Measurements from ENCODE around the gene IRF8. TPM values are rescaled to one million over a fixed set of nuclear protein-coding genes. Genes with fewer than 3 reads are reported as not detected.
A peak's percentile ranks its signal among the peaks of the same experiment; 100 is the strongest.

Gene IRF8
- total RNA-seq, 2 experiments from 2014 or later = 323 to 328 TPM

GRCh38 chr16:85883813-85884212 lies 15.1 kb upstream of the IRF8 start:
- H3K4me1 Mint-ChIP-seq (ENCODE audit: low read depth) = peaks cover 60% of the 10 kb centered on the region
- peaks cover 14% of the 10 kb centered on the region for H3K27me3 Mint-ChIP-seq (ENCODE audit: low read depth)
- no peak overlapping the region for H3K4me3 Mint-ChIP-seq
- no peaks in the 10 kb centered on the region for H3K9me3 Mint-ChIP-seq
- H3K36me3 Mint-ChIP-seq (ENCODE audit: low read depth) = no peaks in the 10 kb centered on the region
- no peak overlapping the region for H3K27ac Mint-ChIP-seq
- intact Hi-C loops (cut with micrococcal nuclease) = loop anchor here (10.0 kb wide), 2 partner anchors 781 to 859 kb away; partner anchors contain the start of gene KIAA0513
- no peak for DNase-seq
- CTCF ChIA-PET = interaction anchor here (1.2 kb wide), 1 partner anchor 62 kb away, joined by 3 read pairs; no protein-coding TSS in a partner anchor

DNA sequence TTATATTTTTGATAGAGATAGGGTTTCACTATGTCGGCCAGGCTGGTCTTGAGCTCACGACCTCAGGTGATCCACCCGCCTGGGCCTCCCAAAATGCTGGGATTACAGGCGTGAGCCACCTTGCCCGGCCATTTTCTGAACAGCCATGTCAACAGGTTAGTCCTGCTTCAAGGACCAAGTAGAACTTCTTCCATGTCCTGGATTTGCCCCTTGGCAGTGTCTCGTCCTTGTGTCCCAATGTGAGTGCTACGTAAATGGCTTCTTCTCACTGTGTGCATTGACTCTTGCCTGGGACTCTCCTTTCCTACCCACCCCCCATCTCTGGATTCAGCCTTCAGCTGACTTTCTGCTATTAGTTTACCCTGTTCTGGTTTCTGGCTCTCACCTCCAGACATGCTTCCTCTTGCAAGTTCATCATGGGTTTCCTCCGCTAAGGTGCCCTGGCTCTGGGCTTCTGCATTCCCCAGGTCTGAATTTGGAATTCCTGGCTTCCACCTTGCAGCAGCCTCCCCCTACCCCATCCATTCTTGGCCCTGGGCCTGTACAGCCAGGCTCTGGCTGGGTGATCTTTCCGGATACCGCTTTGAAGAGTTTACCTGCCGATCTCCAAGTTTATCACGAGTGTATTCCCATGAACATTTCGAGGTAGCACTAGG lies 14.0 kb upstream of the IRF8 start:
- Mint-ChIP-seq H3K27me3 (ENCODE audit: low read depth) (peaks cover 14% of the 10 kb centered on the region), H3K4me1 (ENCODE audit: low read depth) (peaks cover 65% of the 10 kb centered on the region), H3K4me3 (no peak overlapping the region), H3K27ac (no peak overlapping the region), H3K9me3 (no peaks in the 10 kb centered on the region), H3K36me3 (ENCODE audit: low read depth) (no peaks in the 10 kb centered on the region)
- DNase-seq = no peak
- intact Hi-C loops (cut with micrococcal nuclease) = loop anchor here (10.0 kb wide), 2 partner anchors 780 to 860 kb away; partner anchors contain the start of gene KIAA0513
- CTCF ChIA-PET = interaction anchor here (0.8 to 1.2 kb wide), 2 partner anchors 8 to 63 kb away, joined by 3 read pairs; no protein-coding TSS in a partner anchor

DNA sequence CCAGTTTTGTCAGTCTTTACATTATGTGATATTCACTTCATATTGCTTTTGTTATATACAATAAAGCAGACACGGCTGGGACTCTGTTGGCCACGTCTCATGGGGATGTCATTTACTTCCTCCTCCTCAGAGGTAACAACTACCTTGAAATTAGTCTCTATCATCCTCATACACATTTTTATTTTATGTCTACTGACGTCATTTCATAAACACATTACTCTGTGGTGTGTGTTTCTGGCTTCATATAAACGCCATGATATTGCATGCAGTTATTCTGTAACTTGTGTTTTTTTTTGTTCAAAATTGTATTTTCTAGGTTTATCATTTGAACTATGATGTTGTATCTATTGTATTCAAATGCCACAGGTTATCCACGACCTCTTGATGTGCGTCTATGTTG lies 13.4 kb upstream of the IRF8 start:
- CTCF ChIA-PET = interaction anchor here (1.8 kb wide), 1 partner anchor 17 kb away, joined by 4 read pairs; no protein-coding TSS in a partner anchor
- Mint-ChIP-seq H3K4me1 (ENCODE audit: low read depth) (peaks cover 61% of the 10 kb centered on the region), H3K36me3 (ENCODE audit: low read depth) (no peaks in the 10 kb centered on the region), H3K27ac (no peak overlapping the region), H3K4me3 (no peak overlapping the region), H3K9me3 (no peaks in the 10 kb centered on the region), H3K27me3 (ENCODE audit: low read depth) (peaks cover 14% of the 10 kb centered on the region)
- DNase-seq = no peak
- intact Hi-C loops (cut with micrococcal nuclease) = loop anchor here (10.0 kb wide), 2 partner anchors 779 to 861 kb away; partner anchors contain the start of gene KIAA0513

GRCh38 chr16:85888405-85889331 lies 10.3 kb upstream of the IRF8 start:
- H3K36me3 Mint-ChIP-seq (ENCODE audit: low read depth) = no peaks in the 10 kb centered on the region
- H3K27ac Mint-ChIP-seq = peak overlapping the region; percentile 85
- H3K4me1 Mint-ChIP-seq (ENCODE audit: low read depth) = peaks cover 44% of the 10 kb centered on the region
- intact Hi-C loops (cut with micrococcal nuclease) = loop anchor here (1.0 to 10.0 kb wide), 10 partner anchors 8 to 864 kb away; partner anchors contain the start of gene KIAA0513
- no peaks in the 10 kb centered on the region for H3K9me3 Mint-ChIP-seq
- DNase-seq = peak; percentile 73
- CTCF ChIA-PET = interaction anchor here (1.9 kb wide), 1 partner anchor 68 kb away, joined by 13 read pairs; no protein-coding TSS in a partner anchor
- no peak overlapping the region for H3K4me3 Mint-ChIP-seq
- peaks cover 13% of the 10 kb centered on the region for H3K27me3 Mint-ChIP-seq (ENCODE audit: low read depth)

GRCh38 chr16:85891033-85891775 lies 7.8 kb upstream of the IRF8 start:
- H3K4me1 Mint-ChIP-seq (ENCODE audit: low read depth) = peaks cover 47% of the 10 kb centered on the region
- no peak overlapping the region for H3K27ac Mint-ChIP-seq
- CTCF ChIA-PET = interaction anchor here (1.4 to 6.7 kb wide), 3 partner anchors 71 to 96 kb away, joined by 4 to 103 read pairs (median 7); no protein-coding TSS in a partner anchor
- DNase-seq = no peak
- no peaks in the 10 kb centered on the region for H3K27me3 Mint-ChIP-seq (ENCODE audit: low read depth)
- intact Hi-C loops (cut with micrococcal nuclease) = loop anchor here (10.0 kb wide), 1 partner anchor 336 kb away; no protein-coding TSS in a partner anchor
- H3K36me3 Mint-ChIP-seq (ENCODE audit: low read depth) = no peaks in the 10 kb centered on the region
- no peak overlapping the region for H3K4me3 Mint-ChIP-seq
- no peaks in the 10 kb centered on the region for H3K9me3 Mint-ChIP-seq

GRCh38 chr16:85891776-85892166 lies 7.2 kb upstream of the IRF8 start:
- H3K4me3 Mint-ChIP-seq = no peak overlapping the region
- no peak overlapping the region for H3K27ac Mint-ChIP-seq
- no peaks in the 10 kb centered on the region for H3K36me3 Mint-ChIP-seq (ENCODE audit: low read depth)
- no peaks in the 10 kb centered on the region for H3K27me3 Mint-ChIP-seq (ENCODE audit: low read depth)
- H3K4me1 Mint-ChIP-seq (ENCODE audit: low read depth) = peaks cover 49% of the 10 kb centered on the region
- DNase-seq = no peak
- intact Hi-C loops (cut with micrococcal nuclease) = loop anchor here (10.0 kb wide), 1 partner anchor 337 kb away; no protein-coding TSS in a partner anchor
- H3K9me3 Mint-ChIP-seq = no peaks in the 10 kb centered on the region
- CTCF ChIA-PET = interaction anchor here (0.7 to 6.7 kb wide), 6 partner anchors 9 to 124 kb away, joined by 3 to 103 read pairs (median 4); no protein-coding TSS in a partner anchor

- intact Hi-C loops (cut with micrococcal nuclease) = loop anchor here (10.0 kb wide), 1 partner anchor 338 kb away; no protein-coding TSS in a partner anchor
- no peaks in the 10 kb centered on the region for H3K27me3 Mint-ChIP-seq (ENCODE audit: low read depth)
- CTCF ChIA-PET = interaction anchor here (0.7 to 6.7 kb wide), 7 partner anchors 8 to 123 kb away, joined by 3 to 103 read pairs (median 4); no protein-coding TSS in a partner anchor
- no peaks in the 10 kb centered on the region for H3K36me3 Mint-ChIP-seq (ENCODE audit: low read depth)
- DNase-seq = no peak
- H3K27ac Mint-ChIP-seq = no peak overlapping the region
- no peaks in the 10 kb centered on the region for H3K9me3 Mint-ChIP-seq
- no peak overlapping the region for H3K4me3 Mint-ChIP-seq
- H3K4me1 Mint-ChIP-seq (ENCODE audit: low read depth) = peaks cover 51% of the 10 kb centered on the region
Observed at GRCh38 chr16:85892760-85893159, 6.2 kb upstream of the IRF8 start.

- CTCF ChIA-PET = interaction anchor here (0.6 to 6.7 kb wide), 8 partner anchors 27 to 122 kb away, joined by 3 to 103 read pairs (median 4); no protein-coding TSS in a partner anchor
- DNase-seq = peak; percentile 80
- intact Hi-C loops (cut with micrococcal nuclease) = loop anchor here (1.0 to 10.0 kb wide), 3 partner anchors 73 to 339 kb away; no protein-coding TSS in a partner anchor
- Mint-ChIP-seq H3K9me3 (no peaks in the 10 kb centered on the region), H3K27ac (peak overlapping the region; percentile 28), H3K4me3 (no peak overlapping the region), H3K36me3 (ENCODE audit: low read depth) (peaks cover 1% of the 10 kb centered on the region), H3K27me3 (ENCODE audit: low read depth) (no peaks in the 10 kb centered on the region), H3K4me1 (ENCODE audit: low read depth) (peaks cover 40% of the 10 kb centered on the region)
Observed at GRCh38 chr16:85894266-85894665, 4.7 kb upstream of the IRF8 start.

- Mint-ChIP-seq H3K4me1 (ENCODE audit: low read depth) (peaks cover 28% of the 10 kb centered on the region), H3K9me3 (no peaks in the 10 kb centered on the region), H3K36me3 (ENCODE audit: low read depth) (peaks cover 33% of the 10 kb centered on the region), H3K27me3 (ENCODE audit: low read depth) (no peaks in the 10 kb centered on the region), H3K27ac (peak overlapping the region; percentile 21), H3K4me3 (peak overlapping the region; percentile 87)
- DNase-seq = peak; percentile 58
- CTCF ChIA-PET = interaction anchor here (1.0 to 6.6 kb wide), 4 partner anchors 16 to 90 kb away, joined by 3 to 65 read pairs (median 27); no protein-coding TSS in a partner anchor
- intact Hi-C loops (cut with micrococcal nuclease) = loop anchor here (1.0 to 10.0 kb wide), 4 partner anchors 8 to 590 kb away; no protein-coding TSS in a partner anchor
Observed at GRCh38 chr16:85897382-85897781, 1.6 kb upstream of the IRF8 start.

DNA sequence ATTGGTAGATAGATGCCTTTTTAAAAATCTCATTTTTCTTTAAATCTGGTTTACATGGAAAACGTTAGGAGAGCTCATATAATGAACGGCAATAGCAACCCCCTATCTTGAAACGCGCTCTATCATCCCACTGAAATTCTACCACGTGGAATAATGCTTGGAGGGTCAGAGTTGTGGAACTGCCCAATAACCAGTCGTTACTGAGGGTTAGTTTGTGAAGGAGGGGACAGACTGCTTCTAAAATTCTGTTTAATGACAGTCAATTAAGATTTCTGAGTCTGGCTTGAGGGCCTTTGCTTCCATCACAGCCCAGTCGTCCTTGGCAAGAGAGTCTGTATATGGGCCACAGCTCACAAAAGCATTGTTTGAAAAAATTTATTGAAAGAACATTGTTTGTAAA lies 482 bp downstream of the IRF8 start:
- CTCF ChIA-PET = interaction anchor here (0.6 to 6.6 kb wide), 7 partner anchors 78 to 600 kb away, joined by 3 to 65 read pairs (median 4); no protein-coding TSS in a partner anchor
- Mint-ChIP-seq H3K27me3 (ENCODE audit: low read depth) (no peaks in the 10 kb centered on the region), H3K36me3 (ENCODE audit: low read depth) (peaks cover 53% of the 10 kb centered on the region), H3K9me3 (no peaks in the 10 kb centered on the region), H3K27ac (peak overlapping the region; percentile 93), H3K4me1 (ENCODE audit: low read depth) (peaks cover 44% of the 10 kb centered on the region), H3K4me3 (peak overlapping the region; percentile 87)
- intact Hi-C loops (cut with micrococcal nuclease) = loop anchor here (1.0 to 10.0 kb wide), 4 partner anchors 37 to 592 kb away; no protein-coding TSS in a partner anchor
- no peak for DNase-seq

Data from activated naive CD4-positive, alpha-beta T cell treated with anti-CD3 and anti-CD28 coated beads for 36 hours (primary cell).